Activated CD4-positive, alpha-beta T cell treated with anti-CD3 and anti-CD28 coated beads for 36 hours (primary cell): Measurements from ENCODE around the gene NCAPD3. TPM values are rescaled to one million over a fixed set of nuclear protein-coding genes. Genes with fewer than 3 reads are reported as not detected.
"Not testable (repeated sequence)": the region's sequence is repeated elsewhere in the genome, so short reads cannot be mapped to it uniquely, and the experiment has no call there.

Experiments
- ATAC-seq: fragments of 200-7000 bp; cut with Tn5 transposase; one replicate; pipeline ENCODE4 v1.10.0; 2021; ENCODE audit warnings: mild to moderate bottlenecking, moderate library complexity
- CTCF ChIA-PET: fragments of 350-600 bp; sonication (Branson Sonifier 250); formaldehyde crosslinking; loops from one replicate; lab custom pipeline; 2021; ENCODE audit warnings: antibody characterized with exemption; lab: Charles Lee
- POLR2A ChIA-PET: fragments of 350-600 bp; sonication (Branson Sonifier 250); formaldehyde crosslinking; loops from one replicate; lab custom pipeline; 2021; ENCODE audit warnings: antibody characterized with exemption, inconsistent platforms; lab: Charles Lee
- DNase-seq: peaks from one replicate; pipeline ENCODE4 v3.0.0-alpha.2; 2020
- H3K27ac Mint-ChIP-seq: one replicate; pipeline ENCODE4 v1.8.0; 2021; ENCODE audit warnings: mixed read lengths
- H3K27me3 Mint-ChIP-seq: one replicate; pipeline ENCODE4 v1.8.0; 2021; ENCODE audit warnings: mixed read lengths
- H3K36me3 Mint-ChIP-seq: one replicate; pipeline ENCODE4 v1.8.0; 2021; ENCODE audit warnings: low read depth, mixed read lengths
- H3K4me1 Mint-ChIP-seq: one replicate; pipeline ENCODE4 v1.8.0; 2021; ENCODE audit warnings: mixed read lengths
- H3K4me3 Mint-ChIP-seq: one replicate; pipeline ENCODE4 v1.8.0; 2021; ENCODE audit warnings: mild to moderate bottlenecking, moderate library complexity, mixed read lengths
- H3K9me3 Mint-ChIP-seq: one replicate; pipeline ENCODE4 v1.8.0; 2021; ENCODE audit warnings: low read depth, mixed read lengths
- intact Hi-C, 2 experiments: fragments of 100-400 bp; cut with DNase I in 1 of 2; cut with micrococcal nuclease in 1 of 2; formaldehyde crosslinking; loops; one replicate each; pipeline versions ENCODE4 v1.14.2 to v1.15.1; 2022 to 2024; cut with DNase I, micrococcal nuclease
- total RNA-seq, 2 experiments: library from RNA; stranded (reverse); gene quantifications; one replicate each; pipeline ENCODE4 v1.2.3, GENCODE V29; 2021

NCAPD3 gene
- total RNA-seq, 2 experiments from 2014 or later = 78.9 to 92.1 TPM

DNA sequence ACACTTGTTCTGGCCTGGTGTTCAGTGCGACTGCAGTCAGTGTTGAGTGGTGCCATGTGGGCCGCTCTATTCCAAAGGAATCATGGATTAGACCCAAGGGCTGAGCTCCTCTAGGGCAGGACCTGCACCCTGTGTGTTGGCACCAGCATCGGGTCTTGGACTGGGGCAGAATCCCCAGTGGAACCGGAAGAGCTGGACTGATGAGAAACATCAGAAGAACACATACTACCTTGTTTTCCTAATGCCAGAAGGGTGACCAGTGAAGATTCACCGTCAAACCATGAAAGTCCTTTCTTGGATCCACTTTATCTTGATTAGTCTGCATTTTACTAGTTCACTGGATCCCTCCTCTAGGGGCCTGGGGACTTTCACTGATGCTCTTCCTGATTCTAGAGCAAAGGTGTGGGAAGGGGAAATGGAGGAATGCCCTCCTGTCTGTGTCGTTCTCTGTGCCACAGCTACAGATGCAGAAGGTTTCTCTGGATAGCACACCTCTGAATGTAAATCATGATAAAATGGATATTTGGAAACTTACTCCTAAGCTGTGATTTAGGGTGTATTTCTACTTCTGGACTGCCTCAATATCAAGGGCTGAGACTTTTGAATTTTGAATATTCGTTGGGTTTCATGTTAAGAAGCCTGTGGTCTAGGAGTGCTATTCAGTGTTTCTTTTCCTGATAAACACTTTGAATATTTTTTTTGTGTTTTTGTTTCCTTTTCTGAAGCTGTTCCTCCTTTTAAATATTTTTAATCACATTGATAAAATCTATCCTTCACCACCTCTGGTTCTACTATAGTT is 41.4 kb upstream of the NCAPD3 start:
- H3K36me3 Mint-ChIP-seq = peaks cover 9% of the 10 kb centered on the region
- no peak overlapping the region for H3K27ac Mint-ChIP-seq
- H3K4me1 Mint-ChIP-seq = peaks cover 2% of the 10 kb centered on the region
- no peak for DNase-seq
- H3K27me3 Mint-ChIP-seq = no peaks in the 10 kb centered on the region
- intact Hi-C loops = no loop called here
- CTCF ChIA-PET = interaction anchor here (1.1 to 2.0 kb wide), 4 partner anchors 9 to 72 kb away, joined by 3 to 7 read pairs (median 5); partner anchors contain the start of gene GLB1L3
- H3K4me3 Mint-ChIP-seq = no peak overlapping the region
- POLR2A ChIA-PET = interaction anchor here (0.6 to 1.8 kb wide), 2 partner anchors 11 to 68 kb away, joined by 3 to 5 read pairs; partner anchors contain the start of gene GLB1L3
- no peak for ATAC-seq
- no peaks in the 10 kb centered on the region for H3K9me3 Mint-ChIP-seq

DNA sequence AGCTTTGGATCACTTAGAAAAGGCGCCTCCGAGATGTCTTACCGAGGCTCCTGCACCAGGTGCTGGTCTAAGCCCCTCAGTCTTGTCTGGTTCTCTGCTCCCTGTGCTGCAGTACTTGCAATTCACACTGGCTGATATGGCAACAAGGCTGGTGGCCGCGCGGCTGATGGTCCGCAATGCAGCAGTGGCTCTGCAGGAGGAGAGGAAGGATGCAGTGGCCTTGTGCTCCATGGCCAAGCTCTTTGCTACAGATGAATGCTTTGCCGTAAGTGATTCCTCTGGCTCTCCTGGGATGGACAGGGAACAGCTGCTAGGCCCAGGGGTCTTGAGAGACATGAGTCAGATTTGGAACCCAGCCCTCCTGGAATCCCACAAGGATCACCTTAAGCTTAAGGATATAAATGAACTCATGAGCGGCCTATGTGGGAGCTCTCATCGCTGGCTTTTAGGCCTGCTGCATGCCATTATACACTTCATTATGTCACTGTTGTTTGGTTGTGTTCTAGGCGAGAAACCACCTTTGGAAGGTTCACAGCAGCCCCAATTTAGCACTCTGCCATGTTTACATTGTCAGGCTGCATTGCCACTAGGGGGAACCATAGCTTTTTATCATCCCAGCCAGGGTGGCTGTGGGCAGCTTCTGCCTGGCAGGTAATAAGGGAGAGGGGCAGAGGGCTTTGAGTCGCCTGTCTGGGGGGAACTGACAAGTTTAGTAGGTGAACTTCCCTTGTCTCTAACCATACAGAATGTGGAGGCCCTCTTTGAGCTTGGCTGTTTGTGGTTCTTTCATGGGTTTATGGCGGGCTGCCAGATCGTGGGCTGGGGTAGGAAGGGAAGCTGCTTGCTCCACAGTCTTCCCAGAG is 38.1 kb upstream of the NCAPD3 start:
- ATAC-seq (peak; percentile 81), DNase-seq (peak; percentile 60)
- ChIA-PET POLR2A (interaction anchor here (1.0 to 1.2 kb wide), 2 partner anchors 8 to 14 kb away, joined by 3 to 5 read pairs; partner anchors contain the start of genes ACAD8, GLB1L3 and THYN1), CTCF (interaction anchor here (0.5 to 3.4 kb wide), 13 partner anchors 8 to 462 kb away, joined by 3 to 14 read pairs (median 4); partner anchors contain the start of genes ACAD8, GLB1L2 and GLB1L3)
- Mint-ChIP-seq H3K4me1 (no peaks in the 10 kb centered on the region), H3K4me3 (no peak overlapping the region), H3K27me3 (no peaks in the 10 kb centered on the region), H3K27ac (no peak overlapping the region), H3K36me3 (peaks cover 14% of the 10 kb centered on the region), H3K9me3 (no peaks in the 10 kb centered on the region)
- intact Hi-C loops = no loop called here

DNA sequence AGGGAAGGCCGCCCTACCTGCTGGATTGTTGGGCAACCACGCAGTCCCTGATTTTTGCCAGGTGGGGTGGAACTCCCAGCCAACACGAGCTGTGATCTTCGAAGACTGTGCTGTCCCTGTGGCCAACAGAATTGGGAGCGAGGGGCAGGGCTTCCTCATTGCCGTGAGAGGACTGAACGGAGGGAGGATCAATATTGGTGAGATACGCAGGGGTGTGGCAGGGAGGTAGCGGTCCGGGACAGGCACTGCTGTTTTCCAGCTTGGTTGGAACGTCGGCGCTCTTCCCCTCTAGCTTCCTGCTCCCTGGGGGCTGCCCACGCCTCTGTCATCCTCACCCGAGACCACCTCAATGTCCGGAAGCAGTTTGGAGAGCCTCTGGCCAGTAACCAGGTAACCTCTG is 37.2 kb upstream of the NCAPD3 start:
- Mint-ChIP-seq H3K9me3 (no peaks in the 10 kb centered on the region), H3K4me3 (no peak overlapping the region), H3K27me3 (no peaks in the 10 kb centered on the region), H3K27ac (no peak overlapping the region), H3K4me1 (no peaks in the 10 kb centered on the region), H3K36me3 (peaks cover 17% of the 10 kb centered on the region)
- DNase-seq = no peak
- no peak for ATAC-seq
- ChIA-PET CTCF (interaction anchor here (0.5 to 3.4 kb wide), 6 partner anchors 9 to 463 kb away, joined by 3 to 14 read pairs (median 8); partner anchors contain the start of genes GLB1L3 and VPS26B), POLR2A (no interaction called here)
- intact Hi-C loops = no loop called here

DNA sequence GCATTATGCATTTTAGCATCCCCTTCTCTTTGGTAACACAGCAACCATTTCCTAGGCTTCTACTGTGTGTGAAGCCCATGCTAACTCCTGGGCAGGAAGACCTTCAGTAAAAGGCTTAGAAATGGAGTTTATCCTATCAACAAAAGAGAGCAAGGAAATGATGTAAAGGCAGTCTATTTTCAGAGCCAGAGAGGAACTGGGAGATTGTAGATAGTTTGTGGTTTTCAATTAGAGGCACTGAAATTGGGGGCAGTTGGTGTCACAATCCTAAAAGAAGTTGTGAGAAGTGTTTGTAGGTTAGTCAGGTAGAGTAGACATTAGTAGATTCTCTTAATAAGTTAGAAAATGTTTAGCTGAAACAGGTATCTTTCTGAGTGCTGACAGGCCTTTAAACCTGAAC is 36.7 kb upstream of the NCAPD3 start:
- no peak for DNase-seq
- intact Hi-C loops = no loop called here
- H3K36me3 Mint-ChIP-seq = peaks cover 17% of the 10 kb centered on the region
- H3K9me3 Mint-ChIP-seq = no peaks in the 10 kb centered on the region
- no peak for ATAC-seq
- peaks cover 1% of the 10 kb centered on the region for H3K4me1 Mint-ChIP-seq
- ChIA-PET POLR2A (no interaction called here), CTCF (interaction anchor here (0.8 to 3.4 kb wide), 5 partner anchors 9 to 36 kb away, joined by 3 to 14 read pairs (median 13); partner anchors contain the start of genes GLB1L3 and VPS26B)
- no peak overlapping the region for H3K4me3 Mint-ChIP-seq
- no peaks in the 10 kb centered on the region for H3K27me3 Mint-ChIP-seq
- H3K27ac Mint-ChIP-seq = no peak overlapping the region

DNA sequence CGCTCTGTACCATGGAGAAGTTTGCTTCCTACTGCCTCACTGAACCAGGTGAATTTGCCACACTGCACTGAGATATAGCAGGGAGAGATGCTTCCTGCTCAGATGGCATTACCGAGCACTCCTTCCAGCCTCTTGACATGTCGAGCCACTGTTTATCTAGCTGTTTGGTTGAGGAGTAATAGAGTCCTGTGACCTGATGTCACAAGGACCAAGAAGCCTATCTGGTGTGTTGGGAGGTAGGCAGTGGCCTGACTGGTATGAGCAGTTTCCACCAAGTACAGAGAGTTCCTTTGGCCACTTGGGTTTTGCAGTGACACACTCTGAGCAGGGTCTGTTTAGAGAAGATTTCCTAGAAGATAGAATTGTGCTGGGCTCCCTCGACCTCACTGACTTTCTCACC is 34.8 kb upstream of the NCAPD3 start:
- ATAC-seq = no peak
- H3K4me1 Mint-ChIP-seq = peaks cover 15% of the 10 kb centered on the region
- DNase-seq = no peak
- intact Hi-C loops = no loop called here
- ChIA-PET CTCF (no interaction called here), POLR2A (interaction anchor here (0.7 kb wide), 1 partner anchor 874 kb away, joined by 4 read pairs; no protein-coding TSS in a partner anchor)
- no peak overlapping the region for H3K27ac Mint-ChIP-seq
- no peaks in the 10 kb centered on the region for H3K27me3 Mint-ChIP-seq
- H3K4me3 Mint-ChIP-seq = no peak overlapping the region
- no peaks in the 10 kb centered on the region for H3K9me3 Mint-ChIP-seq
- peaks cover 16% of the 10 kb centered on the region for H3K36me3 Mint-ChIP-seq

DNA sequence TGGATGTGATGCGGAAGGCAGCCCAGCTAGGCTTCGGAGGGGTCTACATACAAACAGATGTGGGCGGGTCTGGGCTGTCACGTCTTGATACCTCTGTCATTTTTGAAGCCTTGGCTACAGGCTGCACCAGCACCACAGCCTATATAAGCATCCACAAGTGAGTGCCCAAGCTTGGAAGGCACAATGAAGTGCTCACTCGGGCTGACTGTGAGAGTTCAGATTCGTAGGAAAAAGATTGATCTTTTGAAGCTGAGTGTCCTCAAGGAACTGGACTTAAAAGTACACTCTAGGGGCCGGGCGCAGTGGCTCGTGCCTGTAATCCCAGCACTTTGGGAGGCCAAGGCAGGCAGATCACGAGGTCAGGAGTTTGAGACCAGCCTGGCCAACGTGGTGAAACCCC is 33.3 kb upstream of the NCAPD3 start:
- Mint-ChIP-seq H3K4me3 (no peak overlapping the region), H3K27me3 (no peaks in the 10 kb centered on the region), H3K9me3 (no peaks in the 10 kb centered on the region), H3K27ac (no peak overlapping the region), H3K36me3 (peaks cover 12% of the 10 kb centered on the region), H3K4me1 (peaks cover 20% of the 10 kb centered on the region)
- ATAC-seq (no peak), DNase-seq (no peak)
- POLR2A ChIA-PET = no interaction called here
- CTCF ChIA-PET = interaction anchor here (0.8 to 1.7 kb wide), 2 partner anchors 9 to 11 kb away, joined by 5 to 7 read pairs; no protein-coding TSS in a partner anchor
- intact Hi-C loops = no loop called here

DNA sequence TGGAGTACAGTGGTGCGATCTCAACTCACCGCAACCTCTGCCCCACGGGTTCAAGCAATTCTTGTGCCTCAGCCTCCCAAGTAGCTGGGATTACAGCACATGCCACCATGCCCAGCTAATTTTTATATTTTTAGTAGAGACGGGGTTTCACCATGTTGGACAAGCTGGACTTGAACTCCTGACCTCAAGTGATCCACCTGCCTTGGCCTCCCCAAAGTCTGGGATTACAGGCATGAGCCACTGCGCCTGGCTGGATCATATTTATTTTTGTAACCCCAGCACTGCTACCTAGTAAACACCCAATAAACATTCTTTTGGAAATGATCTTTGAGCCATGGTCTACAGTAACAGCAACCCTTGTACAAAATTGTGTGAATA is 31.4 kb upstream of the NCAPD3 start:
- DNase-seq, H3K9me3 Mint-ChIP-seq, H3K27me3 Mint-ChIP-seq, intact Hi-C loops, ATAC-seq, H3K27ac Mint-ChIP-seq: not testable (repeated sequence)
- peaks cover 26% of the 10 kb centered on the region for H3K4me1 Mint-ChIP-seq
- H3K36me3 Mint-ChIP-seq = peaks cover 11% of the 10 kb centered on the region
- ChIA-PET POLR2A (interaction anchor here (0.6 to 2.5 kb wide), 3 partner anchors 19 to 136 kb away, joined by 3 to 14 read pairs (median 4); partner anchors contain the start of genes NCAPD3 and VPS26B), CTCF (interaction anchor here (1.0 to 3.8 kb wide), 4 partner anchors 12 to 68 kb away, joined by 3 to 33 read pairs (median 3); partner anchors contain the start of gene GLB1L3)
- H3K4me3 Mint-ChIP-seq = peak overlapping the region; percentile 90

DNA sequence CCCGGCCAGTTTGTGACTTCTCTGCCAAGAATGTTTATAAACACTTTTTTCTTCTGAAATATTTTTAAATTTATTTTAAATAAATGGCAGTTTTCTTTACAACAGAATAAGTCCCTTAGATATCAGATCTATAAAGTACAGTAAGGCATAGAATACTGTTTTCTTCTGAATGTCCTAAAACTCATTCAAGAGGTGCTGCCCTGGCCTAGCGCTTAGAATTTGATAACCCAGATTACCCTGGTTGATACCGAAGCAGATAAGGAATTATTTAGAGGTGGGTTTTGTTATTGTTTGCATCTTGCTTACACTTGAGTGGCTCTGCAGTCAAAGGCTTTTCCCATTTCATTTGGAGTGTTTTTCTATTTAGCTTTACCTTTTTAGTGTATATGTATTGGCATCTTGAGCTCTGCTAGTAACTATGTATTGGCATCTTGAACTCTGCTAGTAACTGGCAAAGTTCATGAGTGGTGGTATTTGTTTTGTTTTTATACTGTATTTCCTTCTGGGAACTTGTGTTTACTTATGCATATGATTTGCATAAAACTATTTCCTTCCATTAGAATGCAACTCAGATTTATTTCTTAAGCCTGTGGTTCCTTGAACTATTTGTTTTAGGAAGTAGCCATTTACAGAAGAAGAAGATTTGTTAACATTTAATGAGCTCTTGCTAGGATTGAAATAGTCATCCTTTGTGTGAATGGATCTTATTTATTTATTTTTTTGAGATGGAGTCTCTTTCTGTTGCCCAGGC is 30.8 kb upstream of the NCAPD3 start:
- intact Hi-C loops = loop anchor here (5.0 kb wide), 2 partner anchors 47 to 78 kb away; partner anchors contain the start of gene GLB1L2 (in 1 of the 2)
- Mint-ChIP-seq H3K27ac (no peak overlapping the region), H3K36me3 (peaks cover 9% of the 10 kb centered on the region), H3K4me3 (peak overlapping the region; percentile 90), H3K27me3 (no peaks in the 10 kb centered on the region), H3K4me1 (peaks cover 26% of the 10 kb centered on the region), H3K9me3 (no peaks in the 10 kb centered on the region)
- ATAC-seq (no peak), DNase-seq (no peak)
- ChIA-PET POLR2A (interaction anchor here (0.6 to 2.5 kb wide), 3 partner anchors 19 to 136 kb away, joined by 3 to 14 read pairs (median 4); partner anchors contain the start of genes NCAPD3 and VPS26B), CTCF (interaction anchor here (1.0 to 3.8 kb wide), 8 partner anchors 7 to 67 kb away, joined by 3 to 33 read pairs (median 3); partner anchors contain the start of genes GLB1L3, NCAPD3 and VPS26B)

DNA sequence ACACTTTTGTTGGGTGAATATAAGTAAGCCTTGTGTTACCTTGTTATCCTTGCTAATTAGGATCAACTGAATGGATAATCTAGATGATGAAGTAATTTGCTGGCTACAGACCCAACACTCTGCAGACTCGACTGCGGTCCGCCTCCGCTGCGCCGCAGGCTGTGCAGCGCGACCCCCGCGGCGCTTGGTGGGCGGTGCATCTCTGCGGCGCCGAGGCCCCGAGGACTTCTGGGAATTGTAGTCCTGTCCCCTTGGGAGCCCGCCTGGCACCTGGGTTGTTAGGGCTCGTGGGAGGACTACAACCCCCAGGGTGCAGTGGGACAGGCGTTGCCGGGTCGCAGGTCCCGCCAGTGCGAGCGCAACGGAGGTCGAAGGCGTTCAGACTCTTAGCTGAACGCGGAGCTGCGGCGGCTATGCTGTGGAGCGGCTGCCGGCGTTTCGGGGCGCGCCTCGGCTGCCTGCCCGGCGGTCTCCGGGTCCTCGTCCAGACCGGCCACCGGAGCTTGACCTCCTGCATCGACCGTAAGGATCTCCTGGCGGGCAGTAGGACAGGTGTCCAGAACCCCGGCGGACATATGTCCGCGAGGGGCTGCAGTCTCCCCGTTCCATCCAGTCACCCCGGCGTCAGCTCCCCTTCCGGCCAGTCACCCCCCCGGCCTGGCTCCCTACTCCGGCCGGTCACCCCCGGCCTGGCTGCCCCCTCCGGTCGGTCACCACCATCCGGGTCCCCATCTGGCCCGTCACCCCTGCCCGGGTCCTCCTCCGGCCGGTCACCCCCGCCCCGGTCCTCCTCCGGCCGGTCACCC is 29.6 kb upstream of the NCAPD3 start, which contains the start of the genes ACAD8 and THYN1:
Gene ACAD8 (plus strand): TSS at position 381 of the 806 bp plus-strand sequence. CDS start 33 bp downstream, at position 414.
Gene THYN1 (minus strand): TSS at position 165 of the 806 bp plus-strand sequence. CDS start 470 bp downstream, outside the sequence.
- ChIA-PET CTCF (interaction anchor here (0.7 to 3.8 kb wide), 8 partner anchors 8 to 29 kb away, joined by 3 to 33 read pairs (median 4); partner anchors contain the start of genes GLB1L3, NCAPD3 and VPS26B), POLR2A (interaction anchor here (0.6 to 2.5 kb wide), 5 partner anchors 9 to 119 kb away, joined by 3 to 14 read pairs (median 4); partner anchors contain the start of genes NCAPD3 and VPS26B)
- Mint-ChIP-seq H3K27me3 (no peaks in the 10 kb centered on the region), H3K27ac (peak within 1 kb of the TSS; percentile 80), H3K4me1 (peaks cover 36% of the 10 kb centered on the region), H3K36me3 (peaks cover 16% of the 10 kb centered on the region), H3K9me3 (no peaks in the 10 kb centered on the region), H3K4me3 (peak within 1 kb of the TSS; percentile 90)
- intact Hi-C loops = loop anchor here (1.0 to 5.0 kb wide), 6 partner anchors 22 to 308 kb away; partner anchors contain the start of genes GLB1L2 (in 2 of the 2) and VPS26B (in 2 of the 2)
- ATAC-seq (peak; percentile 99), DNase-seq (peak; percentile 98)
